ENCODE results near the gene TXN2. TPM values are rescaled to one million over a fixed set of nuclear protein-coding genes. Genes with fewer than 3 reads are reported as not detected.
A peak's percentile ranks its signal among the peaks of the same experiment; 100 is the strongest.

Gene TXN2
- total and polyA plus RNA-seq, 2 donors (not counting 1 experiment from before 2014, with no cell fraction given), result 25.3 to 118 TPM

- no peaks in the 10 kb centered on the region for H3K9me3 ChIP-seq (ENCODE audit: control insufficient read depth, insufficient read depth, low read depth, low read length)
- no peaks in the 10 kb centered on the region for H3K27me3 ChIP-seq (ENCODE audit: control insufficient read depth, insufficient read depth, low read length)
- H2AFZ ChIP-seq (ENCODE audit: low read length), result no peak overlapping the region
- H3K79me2 ChIP-seq (ENCODE audit: control insufficient read depth, insufficient read depth, low read length), result no peaks in the 10 kb centered on the region
- TF ChIP-seq EZH2 (IDR thresholded peaks at IDR 0.05; ENCODE audit: low read length, missing control alignments) (no peak), CTCF (conservative IDR thresholded peaks at IDR 0.05 in 1 of 2, IDR thresholded peaks at IDR 0.05 in 1 of 2; ENCODE audit: low read depth in 1 of 2, low read length in 2 of 2) (no peak)
- no peak overlapping the region for H3K27ac ChIP-seq (ENCODE audit: insufficient read depth, low read length)
- no peak overlapping the region for H3K9ac ChIP-seq (ENCODE audit: insufficient read depth, low read length)
- H3K4me3 ChIP-seq (replicated peaks in 1 of 4; ENCODE audit: control extremely low read depth in 1 of 4, insufficient read depth in 1 of 4, low read depth in 3 of 4, low read length in 4 of 4), result no peak overlapping the region
- no peak for DNase-seq (ENCODE audit: low read depth in 2 of 2)
- H3K4me2 ChIP-seq (ENCODE audit: extremely low read depth, insufficient read depth, low read length), result no peak overlapping the region
- no peaks in the 10 kb centered on the region for H4K20me1 ChIP-seq (ENCODE audit: control insufficient read depth, extremely low read depth, insufficient read depth, low read length)
- H3K4me1 ChIP-seq (ENCODE audit: control insufficient read depth, extremely low read depth, insufficient read depth, low read length), result peaks cover 3% of the 10 kb centered on the region
- no peaks in the 10 kb centered on the region for H3K36me3 ChIP-seq (ENCODE audit: control insufficient read depth, insufficient read depth, low read length)
Observed at GRCh38 chr22:36447632-36448031, 33.8 kb downstream of the TXN2 start.

- Histone ChIP-seq H3K9me3 (ENCODE audit: control insufficient read depth, insufficient read depth, low read depth, low read length) (no peaks in the 10 kb centered on the region), H3K4me1 (ENCODE audit: control insufficient read depth, extremely low read depth, insufficient read depth, low read length) (peaks cover 10% of the 10 kb centered on the region), H3K27ac (ENCODE audit: insufficient read depth, low read length) (peak overlapping the region; percentile 44), H3K79me2 (ENCODE audit: control insufficient read depth, insufficient read depth, low read length) (no peaks in the 10 kb centered on the region), H3K9ac (ENCODE audit: insufficient read depth, low read length) (no peak overlapping the region), H3K4me3 (replicated peaks in 1 of 4; ENCODE audit: control extremely low read depth in 1 of 4, insufficient read depth in 1 of 4, low read depth in 3 of 4, low read length in 4 of 4) (peak overlapping the region in 1 of 4 experiments; percentile 17), H3K4me2 (ENCODE audit: extremely low read depth, insufficient read depth, low read length) (peak overlapping the region; percentile 53), H3K36me3 (ENCODE audit: control insufficient read depth, insufficient read depth, low read length) (no peaks in the 10 kb centered on the region), H2AFZ (ENCODE audit: low read length) (no peak overlapping the region), H4K20me1 (ENCODE audit: control insufficient read depth, extremely low read depth, insufficient read depth, low read length) (no peaks in the 10 kb centered on the region), H3K27me3 (ENCODE audit: control insufficient read depth, insufficient read depth, low read length) (no peaks in the 10 kb centered on the region)
- DNase-seq (ENCODE audit: low read depth in 2 of 2), result peak; percentile 98 to 99
- TF ChIP-seq EZH2 (IDR thresholded peaks at IDR 0.05; ENCODE audit: low read length, missing control alignments) (no peak), CTCF (conservative IDR thresholded peaks at IDR 0.05 in 1 of 2, IDR thresholded peaks at IDR 0.05 in 1 of 2; ENCODE audit: low read depth in 1 of 2, low read length in 2 of 2) (no peak)
Observed at GRCh38 chr22:36445158-36445668, 36.2 kb downstream of the TXN2 start.

DNA sequence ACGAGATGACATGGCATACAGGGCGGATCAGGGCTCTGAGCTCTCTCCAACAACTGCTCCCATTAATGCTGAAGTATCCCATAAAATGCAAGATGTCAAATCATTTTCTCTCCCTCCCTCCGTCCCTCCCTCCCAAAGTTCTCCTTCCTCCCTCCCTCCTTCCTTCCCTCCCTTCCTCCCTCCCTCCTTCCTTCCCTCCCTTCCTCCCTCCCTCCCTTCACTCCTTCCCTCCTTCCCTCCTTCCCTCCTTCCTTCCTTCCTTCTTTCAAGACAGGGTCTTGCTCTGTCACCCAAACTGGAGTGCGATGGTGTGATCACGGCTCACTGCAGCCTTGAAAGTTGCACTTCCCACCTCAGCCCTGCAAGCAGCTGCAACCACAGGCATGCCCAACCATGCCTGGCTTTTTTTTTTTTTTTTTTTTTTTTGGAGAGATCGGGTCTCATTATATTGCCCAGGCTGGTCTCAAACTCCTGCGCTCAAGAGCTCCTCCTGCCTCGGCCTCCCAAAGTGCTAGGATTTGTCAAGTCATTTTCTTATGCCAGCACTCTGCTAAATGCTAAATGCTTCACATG is 38.2 kb downstream of the TXN2 start:
- Histone ChIP-seq H3K27ac (ENCODE audit: insufficient read depth, low read length) (no peak overlapping the region), H3K9ac (ENCODE audit: insufficient read depth, low read length) (no peak overlapping the region)

More for the DNA sequence above, 38.2 kb downstream of the TXN2 start:
- no peaks in the 10 kb centered on the region for H3K79me2 ChIP-seq (ENCODE audit: control insufficient read depth, insufficient read depth, low read length)
- H3K27me3 ChIP-seq (ENCODE audit: control insufficient read depth, insufficient read depth, low read length), result no peaks in the 10 kb centered on the region
- H3K4me3 ChIP-seq (replicated peaks in 1 of 4; ENCODE audit: control extremely low read depth in 1 of 4, insufficient read depth in 1 of 4, low read depth in 3 of 4, low read length in 4 of 4), result no peak overlapping the region
- H4K20me1 ChIP-seq (ENCODE audit: control insufficient read depth, extremely low read depth, insufficient read depth, low read length), result no peaks in the 10 kb centered on the region
- H3K4me1 ChIP-seq (ENCODE audit: control insufficient read depth, extremely low read depth, insufficient read depth, low read length), result peaks cover 22% of the 10 kb centered on the region
- H3K4me2 ChIP-seq (ENCODE audit: extremely low read depth, insufficient read depth, low read length), result no peak overlapping the region
- no peaks in the 10 kb centered on the region for H3K36me3 ChIP-seq (ENCODE audit: control insufficient read depth, insufficient read depth, low read length)
- no peak for TF ChIP-seq EZH2 (IDR thresholded peaks at IDR 0.05; ENCODE audit: low read length, missing control alignments)
- TF ChIP-seq CTCF (conservative IDR thresholded peaks at IDR 0.05 in 1 of 2, IDR thresholded peaks at IDR 0.05 in 1 of 2; ENCODE audit: low read depth in 1 of 2, low read length in 2 of 2), result no peak
- no peaks in the 10 kb centered on the region for H3K9me3 ChIP-seq (ENCODE audit: control insufficient read depth, insufficient read depth, low read depth, low read length)
- H2AFZ ChIP-seq (ENCODE audit: low read length), result no peak overlapping the region
- peak; percentile 41 to 77 for DNase-seq (ENCODE audit: low read depth in 2 of 2)

Measured in fibroblast of lung (primary cell).